Stimulated activated CD8-positive, alpha-beta memory T cell treated with anti-CD3 and anti-CD28 coated beads, Interleukin-7, amount 100 ng/mL, for 24 hours (primary cell): ENCODE data around the gene SLC6A17.
A peak's percentile ranks its signal among the peaks of the same experiment; 100 is the strongest.

ENCODE experiments used
- DNase-seq: peaks from one replicate; pipeline ENCODE4 v3.0.0-alpha.2; 2020; ENCODE audit warnings: low read depth

SLC6A17 gene

DNA sequence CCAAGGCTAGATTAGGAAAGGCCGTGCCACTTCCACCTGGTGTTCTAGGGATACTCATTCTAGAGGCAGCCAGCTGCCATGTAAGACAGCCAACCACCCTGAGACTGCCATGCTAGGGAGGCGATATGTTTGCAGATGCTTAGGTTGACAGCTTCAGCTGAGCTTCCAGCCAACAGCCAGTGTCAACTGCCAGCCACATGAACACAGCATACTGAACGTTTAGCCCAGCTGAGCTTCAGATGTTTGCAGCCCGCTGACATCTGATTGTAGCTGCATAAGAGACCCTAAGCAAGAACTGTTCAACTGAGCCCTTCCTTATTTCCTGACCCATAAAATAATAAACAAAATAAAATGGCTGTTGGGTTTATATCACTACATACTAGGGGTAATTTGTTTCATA lies 54.9 kb downstream of the SLC6A17 start:
- no peak for DNase-seq

DNA sequence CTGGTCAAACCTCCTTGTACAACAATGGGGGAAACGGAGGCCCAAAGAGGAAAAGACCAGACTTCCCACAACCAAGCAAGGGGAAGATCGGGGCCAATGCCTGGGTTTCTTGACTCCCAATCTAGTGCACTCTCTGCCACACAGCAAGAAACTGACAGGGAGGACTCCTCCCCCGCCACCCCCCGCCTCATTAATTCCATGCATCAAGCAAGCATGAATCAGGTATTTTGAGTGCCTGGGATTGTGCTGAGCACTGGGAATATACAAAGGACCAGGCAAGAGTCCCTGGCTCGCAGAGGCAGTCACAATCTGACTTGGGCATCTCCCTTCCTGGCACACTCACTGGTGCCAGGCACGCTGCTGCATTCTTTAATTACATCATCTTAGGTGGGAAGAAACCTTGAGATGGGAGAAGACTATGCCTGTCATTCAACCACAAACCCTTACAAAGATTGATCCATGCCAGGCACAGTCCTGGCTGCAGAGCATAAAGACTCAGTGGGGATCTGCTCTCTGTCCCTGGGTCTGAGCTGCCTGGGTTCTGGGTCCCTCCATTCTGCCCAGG lies 55.4 kb downstream of the SLC6A17 start:
- no peak for DNase-seq

GRCh38 chr1:110206261-110206920 lies 56.1 kb downstream of the SLC6A17 start:
- DNase-seq, result no peak

DNA sequence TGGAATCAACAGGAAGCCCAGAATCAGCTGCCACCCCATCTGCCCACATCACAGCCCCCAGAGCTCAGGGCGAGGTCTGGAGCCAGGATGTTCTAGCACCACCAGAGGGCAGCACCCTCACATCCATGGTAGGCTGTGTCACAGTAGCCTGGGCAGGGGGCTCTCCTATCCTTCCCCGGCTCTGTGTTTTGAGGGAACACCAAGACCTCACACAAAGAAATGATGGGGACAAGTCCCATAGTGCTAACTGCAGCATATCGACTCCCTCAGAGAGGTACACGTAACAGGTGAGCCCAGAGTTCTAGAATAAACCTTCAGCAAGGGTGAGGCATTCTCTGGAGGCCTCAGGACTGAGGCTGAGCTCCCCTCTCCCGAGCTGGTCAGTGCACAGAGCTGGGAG lies 57.5 kb downstream of the SLC6A17 start:
- DNase-seq, result peak; percentile 65

DNA sequence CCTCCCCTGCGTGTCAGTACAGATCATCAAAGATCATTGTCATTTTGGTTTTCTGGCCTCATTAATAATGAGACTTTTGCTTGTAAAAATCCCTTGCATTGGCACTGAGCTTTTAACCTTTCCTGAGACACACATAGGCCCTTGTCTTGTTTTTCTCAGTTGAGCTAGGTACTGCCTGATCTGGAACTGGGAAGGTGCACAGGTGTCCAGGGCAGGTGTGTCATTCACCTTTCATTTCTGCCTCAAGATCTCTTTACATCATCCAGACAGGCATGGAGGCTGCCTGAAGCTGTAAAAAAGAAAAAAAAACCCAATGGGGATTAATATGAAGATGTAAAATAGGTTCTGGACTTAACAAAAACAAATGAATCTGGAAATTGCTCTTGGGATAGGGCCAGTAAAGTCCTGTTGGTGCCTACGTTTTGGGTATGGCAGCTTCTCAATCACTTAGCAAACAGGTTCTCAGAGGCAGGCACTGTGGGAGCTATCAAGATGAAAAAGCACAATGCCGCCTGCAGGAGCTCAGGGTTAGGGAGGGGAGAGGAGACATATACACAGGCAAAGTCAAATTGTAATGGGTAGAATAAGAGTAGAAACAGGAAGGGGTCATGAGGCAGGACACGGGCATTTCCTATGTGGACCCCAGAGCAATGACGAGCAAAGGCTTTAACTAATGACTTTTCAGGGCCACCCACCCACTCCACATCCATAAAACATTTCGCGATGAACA lies 58.8 kb downstream of the SLC6A17 start:
- DNase-seq, result no peak

- peak; percentile 69 for DNase-seq
These were observed 59.7 kb downstream of the SLC6A17 start, which contains the start of gene KCNC4 for GRCh38 chr1:110209715-110210603. Gene KCNC4 (plus strand): TSS chr1:110210314. CDS start chr1:110211500, 1,186 bp downstream.

- DNase-seq, result no peak
These were observed 60.6 kb downstream of the SLC6A17 start for GRCh38 chr1:110210604-110211495.

GRCh38 chr1:110211496-110212168 lies 61.3 kb downstream of the SLC6A17 start:
- DNase-seq, result no peak

GRCh38 chr1:110212169-110213142 lies 62.2 kb downstream of the SLC6A17 start:
- no peak for DNase-seq

- DNase-seq, result no peak
These were observed 62.8 kb downstream of the SLC6A17 start for GRCh38 chr1:110213143-110213540.

DNA sequence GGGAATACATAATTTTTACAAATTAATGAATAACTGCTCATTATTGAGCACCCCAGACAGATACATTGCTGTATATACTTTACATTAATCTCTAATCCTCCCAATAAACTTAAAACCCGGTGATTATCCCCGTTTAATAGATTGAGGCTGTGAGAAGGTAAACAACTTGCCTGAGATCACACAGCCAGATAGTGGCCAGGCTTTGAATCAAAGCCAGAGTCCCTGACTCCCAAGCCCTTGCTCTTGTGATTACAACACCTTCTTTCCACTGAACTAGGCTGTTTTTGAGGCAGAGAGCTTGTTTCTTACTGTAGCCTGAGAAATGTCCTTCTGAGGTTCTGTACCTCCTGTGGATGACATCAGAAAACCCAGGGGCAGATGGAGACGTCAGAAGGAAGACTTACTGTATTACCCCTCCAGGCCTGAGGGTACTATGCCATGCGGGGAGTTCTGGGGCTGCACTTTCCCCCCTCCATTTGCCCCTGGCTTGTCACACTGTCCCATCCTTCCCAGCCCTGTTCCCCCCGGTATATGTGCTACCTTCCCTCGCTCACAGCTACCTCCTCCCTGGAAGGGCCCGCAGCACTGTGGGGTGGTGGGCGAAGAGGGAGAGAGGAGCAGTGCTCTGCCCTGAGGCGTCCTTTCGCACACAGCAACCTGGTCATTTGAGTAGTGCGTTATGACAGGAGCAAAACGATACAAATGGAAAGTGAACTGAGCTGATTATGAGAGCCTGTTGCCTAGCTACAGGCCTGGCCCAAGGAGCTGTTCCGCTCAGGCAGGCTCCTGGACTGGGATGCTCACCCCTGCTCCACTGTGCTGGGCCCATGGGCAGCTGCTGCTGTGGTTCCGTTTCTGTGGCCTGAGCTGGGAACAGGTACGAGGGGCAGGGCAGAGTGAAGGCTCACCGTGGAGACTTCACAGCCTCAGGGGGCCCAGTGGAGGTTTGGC lies 64.4 kb downstream of the SLC6A17 start:
- no peak for DNase-seq

GRCh38 chr1:110215621-110216515 lies 65.6 kb downstream of the SLC6A17 start:
- DNase-seq, result no peak

GRCh38 chr1:110216844-110217444 lies 66.7 kb downstream of the SLC6A17 start:
- DNase-seq, result no peak

DNA sequence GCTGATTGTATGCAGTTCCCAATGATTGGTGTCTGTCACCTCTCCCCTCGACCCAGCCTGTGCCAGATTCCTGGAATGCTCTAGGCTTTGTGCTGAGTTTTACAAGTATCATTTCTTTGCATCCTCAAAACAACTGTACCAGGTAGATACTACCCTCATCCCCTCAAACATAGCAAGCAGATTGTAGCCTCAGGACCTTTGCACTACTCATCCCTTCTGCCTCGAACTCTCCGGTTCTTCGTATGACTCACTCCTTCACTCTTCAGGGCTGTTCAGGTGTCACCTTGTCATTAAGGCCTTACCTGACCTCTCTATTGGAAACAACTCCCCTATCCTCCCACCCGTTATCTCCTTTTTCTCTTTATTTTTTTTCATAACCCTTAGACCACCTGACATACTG lies 67.8 kb downstream of the SLC6A17 start:
- DNase-seq, result no peak

DNA sequence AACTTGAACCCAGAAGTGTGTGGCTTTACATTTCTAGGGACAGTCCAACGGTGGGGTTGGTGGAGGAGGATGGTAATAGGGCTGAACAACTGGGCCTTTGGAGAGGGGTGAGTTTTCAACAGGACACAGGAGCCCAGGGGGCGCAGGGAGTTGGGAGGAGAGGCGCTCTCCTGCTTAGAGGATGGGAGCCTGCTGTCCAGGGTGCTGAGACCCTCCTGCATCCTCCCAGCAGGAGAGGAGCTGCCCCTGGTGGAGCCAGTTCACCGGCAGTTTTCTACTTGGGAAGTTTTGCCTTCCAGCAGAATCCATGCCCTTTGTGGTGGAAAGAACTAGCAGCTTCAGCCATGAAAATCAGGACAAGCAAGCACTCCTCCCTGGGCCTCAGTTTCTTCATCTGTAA lies 68.4 kb downstream of the SLC6A17 start:
- DNase-seq, result no peak

DNA sequence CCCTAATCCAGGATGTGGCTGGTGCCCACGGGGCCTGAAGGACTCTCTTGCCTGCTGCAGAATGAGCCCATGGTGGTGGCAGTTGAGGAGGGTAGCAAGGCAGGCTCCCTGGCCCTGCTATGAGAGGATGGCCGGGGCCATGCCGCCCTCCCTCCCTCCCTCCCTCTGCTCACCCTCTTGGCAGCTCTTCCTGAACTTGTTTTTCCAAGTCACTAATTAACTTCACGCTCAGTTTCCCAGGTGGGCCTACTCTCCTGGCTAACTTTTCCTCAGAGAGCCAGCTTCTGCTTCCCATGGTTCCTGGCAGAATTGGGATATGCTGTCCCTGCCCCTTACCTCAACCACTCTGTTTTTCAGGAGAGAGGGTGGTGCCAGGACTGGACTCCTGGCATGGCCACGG lies 70.0 kb downstream of the SLC6A17 start:
- DNase-seq, result no peak

GRCh38 chr1:110221119-110221518 lies 70.8 kb downstream of the SLC6A17 start:
- DNase-seq, result no peak
